Kasumi-1 (cell line): ENCODE results near the gene ELP2.
"Not testable (repeated sequence)": the region's sequence is repeated elsewhere in the genome, so short reads cannot be mapped to it uniquely, and the experiment has no call there.

Experiments used
- DNase-seq, 2 experiments: peaks; one replicate each; lab custom pipeline; 2025; lab: John Stamatoyannopoulos, UW

ELP2 gene

GRCh38 chr18:36157441-36157840 is 27.7 kb downstream of the ELP2 start:
- no peak for DNase-seq

- no peak for DNase-seq
Observed at GRCh38 chr18:36158266-36158867, 28.7 kb downstream of the ELP2 start.

- DNase-seq, result no peak
Observed at GRCh38 chr18:36160959-36161371, 31.3 kb downstream of the ELP2 start.

GRCh38 chr18:36162981-36163380 is 33.3 kb downstream of the ELP2 start:
- no peak for DNase-seq

GRCh38 chr18:36167692-36168218 is 38.1 kb downstream of the ELP2 start:
- DNase-seq, result no peak

GRCh38 chr18:36168296-36168695 is 38.6 kb downstream of the ELP2 start:
- not testable (repeated sequence) for DNase-seq

- DNase-seq, result no peak
Observed at GRCh38 chr18:36169938-36170337, 40.2 kb downstream of the ELP2 start.

GRCh38 chr18:36175481-36175880 is 45.8 kb downstream of the ELP2 start:
- no peak for DNase-seq

GRCh38 chr18:36176177-36176584 is 46.5 kb downstream of the ELP2 start:
- DNase-seq, result no peak

- DNase-seq, result no peak
Observed at GRCh38 chr18:36176711-36177110, 47.0 kb downstream of the ELP2 start.

- DNase-seq, result no peak
Observed at GRCh38 chr18:36177913-36178312, 48.2 kb downstream of the ELP2 start.

- DNase-seq, result peak; percentile 38 to 46
Observed at GRCh38 chr18:36179562-36180355, 50.1 kb downstream of the ELP2 start.

- no peak for DNase-seq
Observed at GRCh38 chr18:36181441-36181840, 51.7 kb downstream of the ELP2 start.

- no peak for DNase-seq
Observed at GRCh38 chr18:36181898-36182506, 52.3 kb downstream of the ELP2 start.

GRCh38 chr18:36183033-36183432 is 53.3 kb downstream of the ELP2 start:
- DNase-seq, result no peak

- DNase-seq, result no peak
Observed at GRCh38 chr18:36183987-36184386, 54.3 kb downstream of the ELP2 start.

- DNase-seq, result no peak
Observed at GRCh38 chr18:36185157-36185556, 55.5 kb downstream of the ELP2 start.

GRCh38 chr18:36185901-36186460 is 56.3 kb downstream of the ELP2 start:
- no peak for DNase-seq

GRCh38 chr18:36186461-36187192 is 56.9 kb downstream of the ELP2 start:
- peak; percentile 6 to 38 for DNase-seq

GRCh38 chr18:36187193-36187825 is 57.6 kb downstream of the ELP2 start, which contains the start of gene MOCOS:
MOCOS (plus strand) TSS chr18:36187497; CDS start chr18:36187540, 43 bp downstream.
- no peak for DNase-seq
